Jurkat, Clone E6-1 (cell line): ENCODE data around the gene BIRC2. TPM values are rescaled to one million over a fixed set of nuclear protein-coding genes. Genes with fewer than 3 reads are reported as not detected.
"Not testable (repeated sequence)": the region's sequence is repeated elsewhere in the genome, so short reads cannot be mapped to it uniquely, and the experiment has no call there.

ENCODE experiments used
- DNase-seq: peaks from one replicate; pipeline ENCODE4 v3.0.0-alpha.2; 2011; ENCODE audit warnings: low read depth, low spot score
- H3K4me3 ChIP-seq: 2 replicates; pipeline ENCODE4 v1.5.1; 2011; ENCODE audit warnings: mild to moderate bottlenecking, low read length, control low read depth, moderate library complexity
- polyA plus RNA-seq: library from polyadenylated mRNA; unstranded; fragments of >200 nt; gene quantifications from one replicate; pipeline ENCODE4 v1.2.1, GENCODE V29; 2012; ENCODE audit warnings: missing spikeins; ENCODE audit not compliant: insufficient read length, insufficient read depth

BIRC2 gene
- 17.6 TPM for polyA plus RNA-seq

- peak within 1 kb of the TSS; percentile 85 for H3K4me3 ChIP-seq
- DNase-seq = peak; percentile 83
These were observed at the start of gene BIRC2 for GRCh38 chr11:102346748-102347461. BIRC2 (plus strand) TSS chr11:102347214; CDS start chr11:102349855, 2,641 bp downstream.

DNA sequence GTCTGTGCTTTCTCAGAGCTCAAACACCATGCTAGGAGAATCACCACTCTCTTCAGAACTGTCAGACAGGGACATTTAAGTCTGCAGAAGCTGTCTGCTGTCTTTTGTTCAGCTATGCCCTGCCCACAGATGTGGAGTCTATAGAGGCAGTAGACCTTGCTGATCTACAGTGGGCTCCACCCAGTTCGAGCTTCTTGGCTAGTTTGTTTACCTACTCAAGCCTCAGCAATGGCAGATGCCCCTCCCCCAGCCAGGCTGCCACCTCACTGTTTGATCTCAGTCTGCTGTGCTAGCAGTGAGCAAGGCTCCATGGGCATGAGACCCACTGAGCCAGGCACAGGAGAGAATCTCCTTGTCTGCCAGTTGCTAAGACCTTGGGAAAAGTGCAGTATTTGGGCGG, 46.2 kb upstream of the BIRC2 start:
- not testable (repeated sequence) for H3K4me3 ChIP-seq, DNase-seq

DNA sequence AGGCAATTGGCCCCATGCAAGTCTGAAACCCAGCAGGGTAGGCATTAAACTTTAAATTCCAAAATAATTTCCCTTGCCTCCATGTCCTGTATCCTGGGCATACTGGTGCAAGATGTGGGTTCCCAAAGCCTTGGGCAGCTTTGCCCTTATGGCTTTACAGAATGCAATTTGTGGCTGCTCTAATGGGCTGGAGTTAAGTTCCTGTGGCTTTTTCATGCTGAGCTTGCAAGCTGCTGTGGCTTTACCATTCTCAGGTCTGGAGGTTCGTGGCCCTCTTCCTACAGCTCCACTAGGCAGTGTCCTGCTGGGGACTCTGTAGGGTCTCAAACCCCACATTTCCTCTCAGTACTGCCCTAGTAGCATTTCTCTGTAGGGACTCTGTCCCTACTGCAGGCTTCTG, 44.8 kb upstream of the BIRC2 start:
- no peak for DNase-seq
- H3K4me3 ChIP-seq = no peak overlapping the region

DNA sequence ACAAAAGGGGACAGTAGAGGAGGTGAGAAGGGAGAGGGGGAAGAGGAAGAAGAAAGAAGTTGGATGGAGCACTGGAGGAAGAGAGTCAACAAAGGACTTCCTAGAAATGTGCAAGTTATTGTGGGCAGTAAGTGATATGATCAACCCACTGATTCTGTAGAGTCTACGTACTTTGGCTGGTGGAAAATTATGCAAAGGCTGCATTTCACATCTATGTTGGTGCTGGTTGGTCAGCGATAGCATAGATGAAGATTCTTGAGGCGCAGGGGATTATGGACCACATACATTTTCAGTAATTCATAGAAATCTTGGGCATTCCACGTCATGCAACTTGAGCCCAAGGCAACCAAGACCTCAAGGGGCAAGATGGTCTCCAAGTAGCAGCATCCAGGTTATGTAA, 42.3 kb upstream of the BIRC2 start:
- H3K4me3 ChIP-seq = no peak overlapping the region
- DNase-seq = no peak

- H3K4me3 ChIP-seq = no peak overlapping the region
- no peak for DNase-seq
These were observed 41.5 kb upstream of the BIRC2 start for GRCh38 chr11:102305352-102306047.

DNA sequence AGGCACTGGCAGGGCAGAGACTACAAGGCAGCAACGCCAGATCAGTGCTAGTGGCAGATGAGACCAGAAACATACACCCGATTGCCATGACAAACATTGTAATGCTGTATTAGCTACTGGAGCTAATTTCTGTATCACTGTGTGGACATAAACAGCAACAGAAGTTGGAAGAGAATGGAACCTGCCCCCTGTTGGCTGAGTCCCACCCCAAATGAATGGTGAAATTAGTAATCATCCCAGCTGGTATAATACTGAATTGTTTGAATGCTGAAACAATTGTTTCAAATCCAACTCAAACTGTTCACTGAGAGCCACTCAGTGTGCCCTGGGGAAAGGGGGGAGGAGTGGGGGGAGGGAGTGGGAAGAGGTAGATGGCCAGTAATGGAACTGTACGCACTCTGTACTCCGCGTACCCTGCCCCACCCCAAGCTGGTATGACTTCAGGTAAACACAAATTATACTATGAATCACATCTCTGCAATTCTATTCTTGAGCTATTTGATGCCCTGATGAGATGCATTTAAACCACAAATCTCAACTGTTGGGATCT, 40.9 kb upstream of the BIRC2 start:
- H3K4me3 ChIP-seq = no peak overlapping the region
- DNase-seq = no peak

- H3K4me3 ChIP-seq = peak overlapping the region; percentile 0
These were observed 39.9 kb upstream of the BIRC2 start for GRCh38 chr11:102306817-102307726.

GRCh38 chr11:102307727-102308038, 39.3 kb upstream of the BIRC2 start:
- H3K4me3 ChIP-seq = no peak overlapping the region
- DNase-seq = no peak

More at GRCh38 chr11:102306817-102307726, 39.9 kb upstream of the BIRC2 start:
- DNase-seq = peak; percentile 88

DNA sequence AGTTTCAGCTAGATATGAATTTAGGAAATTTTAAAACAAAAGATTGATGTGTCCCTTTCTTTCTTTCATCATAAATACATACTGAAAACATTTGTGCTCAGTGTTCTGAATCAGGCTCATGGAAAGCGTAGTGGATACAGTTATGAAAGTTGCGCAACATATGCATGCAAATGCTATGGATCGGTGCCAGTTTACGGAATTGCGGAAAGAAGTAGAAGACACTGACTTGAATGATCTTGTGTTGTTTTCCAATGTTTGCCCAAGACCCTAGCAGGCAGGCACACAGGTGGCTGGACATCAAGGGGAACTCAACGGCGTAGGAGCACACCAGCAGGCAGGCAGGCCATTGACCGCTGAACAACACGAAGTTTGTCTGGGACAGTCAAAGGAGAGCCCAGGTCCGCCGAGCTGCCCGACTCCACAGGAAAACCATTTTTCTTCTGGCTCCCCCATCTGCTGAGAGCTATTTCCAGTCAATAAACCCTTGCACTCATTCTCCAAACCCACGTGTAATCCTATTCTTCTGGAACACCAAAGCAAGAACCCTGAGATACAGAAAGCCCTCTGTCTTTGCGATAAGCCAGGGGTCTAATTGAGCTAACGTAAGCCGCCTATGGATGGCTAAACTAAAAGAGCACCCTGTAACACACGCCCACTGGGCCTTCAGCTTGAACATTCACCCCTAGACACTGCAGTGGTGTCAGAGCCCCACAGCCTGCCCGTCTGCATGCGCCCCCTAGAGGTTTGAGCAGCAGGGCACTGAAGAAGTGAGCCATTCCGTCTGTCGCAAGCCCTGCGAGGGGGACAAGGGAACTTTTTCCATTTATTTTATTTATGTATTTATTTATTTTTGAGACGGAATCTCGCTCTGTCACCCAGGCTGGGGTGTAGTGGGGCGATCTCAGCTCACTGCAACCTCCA, 37.1 kb upstream of the BIRC2 start:
- H3K4me3 ChIP-seq = no peak overlapping the region
- DNase-seq = no peak

GRCh38 chr11:102312667-102313066, 34.3 kb upstream of the BIRC2 start:
- H3K4me3 ChIP-seq = peak overlapping the region; percentile 50

GRCh38 chr11:102313238-102313940, 33.6 kb upstream of the BIRC2 start:
- no peak for DNase-seq
- H3K4me3 ChIP-seq = peak overlapping the region; percentile 50

More at GRCh38 chr11:102312667-102313066, 34.3 kb upstream of the BIRC2 start:
- no peak for DNase-seq

DNA sequence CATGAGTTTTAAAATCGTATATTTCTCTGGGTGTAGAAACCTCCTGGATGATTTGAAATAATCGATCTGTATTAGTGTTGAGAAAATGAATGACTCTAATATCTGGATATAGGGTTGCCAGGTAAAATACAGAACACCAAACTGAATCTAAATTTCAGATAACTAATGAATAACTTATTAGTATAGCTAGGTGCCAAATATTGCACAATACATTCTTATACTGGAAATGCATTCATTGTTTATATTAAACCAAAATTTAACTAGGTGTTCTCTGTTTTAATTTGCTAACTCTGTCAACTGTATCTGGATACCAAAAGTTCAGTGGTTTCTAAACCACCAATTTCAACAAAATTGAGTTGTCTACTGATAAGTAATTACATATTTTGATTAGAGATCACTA, 32.2 kb upstream of the BIRC2 start:
- H3K4me3 ChIP-seq = no peak overlapping the region
- no peak for DNase-seq

GRCh38 chr11:102316346-102316904, 30.6 kb upstream of the BIRC2 start:
- DNase-seq = no peak
- H3K4me3 ChIP-seq = peak overlapping the region; percentile 71

GRCh38 chr11:102317099-102317767, 29.8 kb upstream of the BIRC2 start, which contains the start of gene BIRC3:
BIRC3 (plus strand) TSS chr11:102317484; CDS start chr11:102324510, 7,026 bp downstream.
- peak within 1 kb of the TSS; percentile 71 for H3K4me3 ChIP-seq
- peak; percentile 93 for DNase-seq

GRCh38 chr11:102317768-102318103, 29.3 kb upstream of the BIRC2 start:
- peak overlapping the region; percentile 71 for H3K4me3 ChIP-seq
- DNase-seq = no peak

DNA sequence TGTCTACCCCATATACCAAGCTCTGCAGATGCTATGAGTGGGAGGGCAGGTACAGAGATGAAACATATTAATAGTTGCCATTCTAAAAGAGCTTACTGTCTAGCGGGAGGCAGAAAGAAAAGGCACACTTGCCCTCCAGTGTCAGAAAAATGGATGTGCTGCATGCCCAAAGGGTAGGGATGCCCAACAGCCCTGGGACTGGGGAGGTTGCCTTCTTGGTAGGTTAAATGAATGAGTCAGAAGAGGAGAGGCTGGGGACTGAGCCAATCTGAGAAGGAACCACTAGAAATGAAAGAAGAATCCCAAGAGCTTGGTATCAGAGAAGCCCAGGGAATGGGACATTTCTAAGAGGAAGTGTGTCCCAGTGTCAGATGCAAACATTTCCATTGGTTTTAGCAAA, 28.5 kb upstream of the BIRC2 start:
- peak overlapping the region; percentile 71 for H3K4me3 ChIP-seq
- DNase-seq = no peak

GRCh38 chr11:102319544-102319943, 27.5 kb upstream of the BIRC2 start:
- DNase-seq = no peak
- H3K4me3 ChIP-seq = no peak overlapping the region; the same call in 1 of the 2 replicates
